HG03521 (cell line): ENCODE measurements around the gene BAHCC1.

ENCODE experiments used
- ATAC-seq: cut with Tn5 transposase; IDR thresholded peaks from one replicate; pipeline ENCODE4 v1.9.1; 2021; ENCODE audit warnings: mild to moderate bottlenecking, moderate library complexity; ENCODE audit not compliant: unreplicated experiment

The BAHCC1 gene

DNA sequence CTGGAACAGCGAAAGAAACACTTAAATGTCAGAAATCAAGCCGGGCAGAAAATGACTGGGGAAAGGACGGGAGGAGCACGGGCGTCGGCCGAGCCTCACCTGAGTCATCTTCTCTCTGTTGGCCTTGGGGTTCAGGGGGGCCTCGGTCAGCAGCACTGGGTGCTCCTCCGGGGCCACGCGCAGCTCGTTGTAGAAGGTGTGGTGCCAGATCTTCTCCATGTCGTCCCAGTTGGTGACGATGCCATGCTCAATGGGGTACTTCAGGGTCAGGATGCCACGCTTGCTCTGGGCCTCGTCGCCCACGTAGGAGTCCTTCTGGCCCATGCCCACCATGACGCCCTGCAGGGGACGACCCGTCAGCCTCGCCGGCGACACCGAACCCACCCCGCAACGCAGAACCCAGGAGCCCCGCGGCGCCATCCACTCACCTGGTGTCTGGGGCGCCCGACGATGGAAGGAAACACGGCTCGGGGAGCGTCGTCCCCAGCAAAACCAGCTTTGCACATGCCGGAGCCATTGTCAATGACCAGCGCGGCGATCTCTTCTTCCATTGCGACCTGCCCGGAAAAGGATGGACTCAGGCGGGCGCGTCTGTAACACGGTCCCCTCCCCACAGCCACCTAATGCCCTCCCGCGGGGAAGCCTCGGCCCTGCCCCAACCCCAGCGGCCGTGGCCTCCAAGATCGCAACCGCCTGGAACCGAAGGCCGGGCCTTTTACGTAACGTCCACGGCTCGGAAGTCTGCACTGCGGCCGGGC lies 116.7 kb downstream of the BAHCC1 start:
- no peak for ATAC-seq

DNA sequence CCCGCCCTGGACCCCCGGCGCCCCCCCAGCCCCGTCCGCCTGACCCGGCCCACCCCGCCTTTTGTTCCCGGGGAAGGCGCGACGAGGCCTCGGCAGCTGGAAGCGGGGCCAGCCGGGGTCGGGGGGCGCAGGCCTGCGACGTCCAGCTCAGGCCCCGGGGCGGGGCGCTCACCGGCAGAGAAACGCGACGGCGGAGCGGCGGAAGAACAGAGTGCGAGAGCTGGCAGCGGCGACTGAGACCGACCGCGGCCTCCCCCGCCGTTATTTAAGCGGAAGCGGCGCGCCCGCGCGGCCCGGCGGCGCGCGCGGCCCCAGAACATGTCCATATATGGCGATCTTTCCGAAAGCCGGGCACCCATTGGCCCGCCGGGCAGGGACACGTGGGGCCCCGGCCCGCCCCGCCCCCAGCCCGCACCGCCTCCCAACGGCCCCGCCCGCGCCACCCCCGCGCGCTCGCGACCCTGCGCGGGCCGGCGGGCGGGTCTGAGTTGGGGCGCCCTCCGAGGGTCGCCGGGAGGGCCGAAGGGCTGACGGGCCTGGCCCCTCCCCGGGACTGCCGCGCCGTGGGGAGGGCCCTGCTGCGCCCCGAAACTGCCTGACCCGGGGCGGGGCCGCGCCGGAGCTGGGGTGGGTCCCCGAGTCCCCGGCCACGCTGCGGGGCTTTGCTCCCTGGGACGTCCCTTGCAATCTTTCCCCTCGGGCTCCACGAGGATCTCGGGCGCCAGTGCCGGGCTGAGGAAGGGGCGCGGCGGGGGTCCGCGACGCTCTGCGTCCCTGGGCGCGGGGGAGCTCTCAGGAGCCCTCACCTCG lies 117.5 kb downstream of the BAHCC1 start, which contains the start of gene ACTG1:
ACTG1 (minus strand) TSS at position 238 of the 810 bp plus-strand sequence. CDS start 445 bp downstream, outside the sequence.
- peak; percentile 41 for ATAC-seq

DNA sequence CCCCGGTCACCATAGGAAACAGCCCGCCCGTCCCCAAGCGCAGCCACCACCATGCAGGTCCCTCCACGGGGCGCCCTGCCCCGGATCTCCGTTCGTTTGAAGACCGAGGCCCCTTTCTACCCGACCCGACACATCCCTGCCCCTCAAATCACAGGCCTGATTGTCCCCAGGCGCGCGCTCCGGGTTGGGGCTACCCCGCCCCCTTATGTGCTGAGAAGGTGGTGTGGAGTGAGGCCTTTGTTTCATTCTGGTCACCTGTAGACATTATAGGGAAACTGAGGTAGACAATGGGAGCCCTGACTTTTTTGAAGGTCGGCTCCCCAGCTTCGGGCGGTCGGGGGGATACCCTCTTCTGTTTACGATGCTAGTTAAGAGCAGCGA lies 118.1 kb downstream of the BAHCC1 start:
- ATAC-seq, result no peak

DNA sequence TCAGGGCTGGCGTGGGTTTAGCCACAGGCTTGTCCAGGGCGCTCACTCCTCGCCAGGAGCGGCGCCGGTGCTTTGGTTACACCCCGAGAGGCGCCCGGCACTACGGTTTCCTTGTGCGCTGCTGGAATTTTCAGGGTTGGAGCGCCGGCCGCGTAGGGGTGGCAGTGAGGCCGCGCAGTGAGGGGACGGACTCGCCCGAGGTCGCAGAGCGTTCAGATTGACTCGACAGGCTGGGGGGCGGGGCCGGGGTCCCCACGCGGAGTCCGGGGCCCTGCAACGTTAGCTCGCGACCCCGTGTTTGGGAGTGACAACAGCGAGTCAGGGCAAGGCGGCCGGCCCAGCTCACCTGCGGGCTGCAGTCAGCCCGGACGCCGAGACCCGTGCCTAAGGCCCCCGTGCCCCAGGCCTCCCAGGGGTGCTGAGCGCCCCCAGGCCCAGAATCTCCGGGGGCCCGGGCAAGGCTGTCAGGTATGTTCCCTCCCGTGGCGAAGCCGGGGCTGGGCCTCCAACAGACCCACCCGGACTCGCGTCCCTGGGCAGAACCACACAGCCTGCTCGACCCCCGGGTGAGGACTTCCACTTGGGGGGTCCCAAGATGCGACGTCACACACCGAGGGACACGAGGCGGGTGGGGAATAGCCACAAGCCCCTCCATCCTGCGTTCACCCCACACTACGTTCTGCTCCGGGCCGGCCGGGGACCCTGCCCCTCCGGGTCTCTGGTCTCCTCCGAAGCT lies 118.7 kb downstream of the BAHCC1 start:
- ATAC-seq, result no peak

DNA sequence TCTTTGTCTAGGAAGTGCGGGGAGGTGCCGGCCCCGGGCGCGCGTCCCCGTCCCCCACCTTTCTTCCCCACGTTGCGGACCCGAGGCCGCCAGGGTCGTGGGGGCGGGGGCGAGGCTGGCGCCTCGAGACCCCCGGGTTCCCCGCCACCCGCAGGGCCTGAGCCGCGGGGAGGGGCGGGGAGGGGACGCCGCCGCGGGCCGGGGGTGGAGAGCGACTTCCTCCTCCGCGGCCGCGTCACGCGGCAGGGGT lies 119.2 kb downstream of the BAHCC1 start:
- ATAC-seq, result no peak

DNA sequence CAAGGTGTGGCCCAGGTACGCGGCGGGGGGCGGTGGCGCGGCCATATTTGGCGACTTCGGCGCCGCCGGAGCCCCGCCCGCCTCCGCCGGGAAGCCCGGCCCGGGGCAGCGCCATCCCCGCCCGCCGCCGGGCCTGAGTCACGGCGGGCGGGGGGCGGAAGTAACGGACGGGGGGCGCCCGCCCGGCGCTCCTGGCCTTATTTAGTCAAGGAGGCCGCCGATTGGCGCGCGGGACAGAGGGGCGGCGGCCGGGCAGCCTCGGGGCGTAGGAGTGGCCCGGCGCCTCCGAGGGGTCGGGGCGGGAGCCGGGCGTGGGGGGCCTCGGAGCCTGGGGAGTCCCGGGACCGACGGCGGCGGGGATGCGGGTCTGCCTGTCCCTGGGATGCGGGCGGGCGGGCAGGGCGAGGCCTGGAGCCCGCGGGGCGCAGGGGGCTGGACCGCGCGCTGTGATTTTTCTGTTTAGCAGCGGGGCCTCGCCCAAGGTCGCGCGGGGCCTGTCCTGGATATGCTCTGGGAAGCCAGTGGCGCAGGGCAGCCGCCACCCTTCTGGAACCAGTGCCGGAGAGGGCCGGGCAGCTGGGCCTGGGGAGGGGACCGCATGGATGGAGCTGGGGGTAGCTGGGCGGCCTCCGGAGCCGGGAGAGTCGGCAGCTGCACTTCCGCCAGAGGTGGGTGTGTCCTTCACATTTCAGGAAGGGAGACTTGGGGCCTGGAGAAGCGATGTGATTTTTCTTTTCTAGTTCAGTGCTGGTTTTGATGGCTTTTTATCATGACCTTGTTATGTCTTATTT lies 119.7 kb downstream of the BAHCC1 start:
- ATAC-seq, result peak; percentile 21

DNA sequence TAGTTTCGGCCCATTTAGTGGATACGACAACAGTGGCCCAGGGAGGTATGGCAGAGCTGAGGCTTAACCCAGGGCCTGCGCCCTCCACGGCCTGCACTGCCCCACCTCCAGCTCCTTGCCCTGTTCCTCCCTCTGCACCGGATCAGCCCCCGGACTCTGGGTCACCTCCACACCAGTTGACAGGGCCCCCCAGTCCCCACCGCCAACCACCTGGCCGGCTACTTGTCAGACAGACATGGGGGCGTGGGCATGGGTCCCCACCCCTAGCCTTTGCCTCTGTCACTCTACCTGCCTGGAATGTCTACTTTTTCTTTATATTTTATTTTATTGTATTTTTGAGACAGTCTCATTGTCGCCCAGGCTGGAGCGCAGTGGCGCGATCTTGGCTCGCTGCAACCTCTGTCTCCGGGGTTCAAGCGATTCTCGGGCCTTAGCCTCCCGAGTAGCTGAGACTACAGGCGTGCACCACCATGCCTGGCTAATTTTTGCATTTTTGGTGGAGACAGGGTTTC lies 120.3 kb downstream of the BAHCC1 start:
- ATAC-seq, result no peak
